WTC11 (cell line): ENCODE results near the gene TUBB4B. TPM values are rescaled to one million over a fixed set of nuclear protein-coding genes. Genes with fewer than 3 reads are reported as not detected.
"Not testable (repeated sequence)": the region's sequence is repeated elsewhere in the genome, so short reads cannot be mapped to it uniquely, and the experiment has no call there.

ENCODE experiments used
- ATAC-seq: fragments of 200-7000 bp; cut with Tn5 transposase; 2 replicates; pipeline ENCODE4 v1.10.0; 2021; ENCODE audit warnings: mild to moderate bottlenecking, moderate library complexity
- CTCF ChIA-PET: fragments of 300-600 bp; sonication (Branson Sonifier 250); formaldehyde crosslinking; loops from one replicate; lab custom pipeline; 2021; ENCODE audit warnings: antibody characterized with exemption; lab: Charles Lee
- POLR2A ChIA-PET: fragments of 350-600 bp; sonication (Branson Sonifier 250); formaldehyde crosslinking; loops from one replicate; lab custom pipeline; 2021; ENCODE audit warnings: antibody characterized with exemption; lab: Charles Lee
- DNase-seq: peaks from one replicate; pipeline ENCODE4 v3.0.0; 2021; ENCODE audit warnings: low spot score
- H3K27ac Mint-ChIP-seq: 2 replicates; pipeline ENCODE4 v1.8.0; 2021; ENCODE audit warnings: mixed read lengths
- H3K27me3 Mint-ChIP-seq: 2 replicates; pipeline ENCODE4 v1.8.0; 2021; ENCODE audit warnings: low read depth, mild to moderate bottlenecking, moderate library complexity, mixed read lengths
- H3K36me3 Mint-ChIP-seq: 2 replicates; pipeline ENCODE4 v1.8.0; 2021; ENCODE audit warnings: mixed read lengths
- H3K4me1 Mint-ChIP-seq: 2 replicates; pipeline ENCODE4 v1.8.0; 2022; ENCODE audit warnings: mixed read lengths
- H3K4me3 Mint-ChIP-seq: 2 replicates; pipeline ENCODE4 v1.8.0; 2021; ENCODE audit warnings: mild to moderate bottlenecking, moderate library complexity, mixed read lengths
- H3K9me3 Mint-ChIP-seq: 2 replicates; pipeline ENCODE4 v1.8.0; 2021; ENCODE audit warnings: mixed read lengths
- AFF4 ChIP-seq: sonication (generic); formaldehyde crosslinking; IDR thresholded peaks from 2 replicates; pipeline ENCODE4 v1.8.1; 2023; ENCODE audit warnings: mild to moderate bottlenecking, missing genetic modification reagents, borderline replicate concordance
- CBFB ChIP-seq: sonication (generic); formaldehyde crosslinking; IDR thresholded peaks from 2 replicates; pipeline ENCODE4 v1.8.1; 2022; ENCODE audit warnings: mild to moderate bottlenecking, low read depth, missing genetic modification reagents
- CTCF ChIP-seq: fragments of 200-600 bp; IDR thresholded peaks from 2 replicates; pipeline ENCODE4 v1.8.0; 2022; ENCODE audit warnings: antibody characterized with exemption
- E2F1 ChIP-seq: sonication (generic); formaldehyde crosslinking; IDR thresholded peaks from 2 replicates; pipeline ENCODE4 v1.8.0; 2022; ENCODE audit warnings: mild to moderate bottlenecking, missing genetic modification reagents
- E2F4 ChIP-seq: sonication (generic); formaldehyde crosslinking; IDR thresholded peaks from 2 replicates; pipeline ENCODE4 v1.8.1; 2022; ENCODE audit warnings: low read depth, mild to moderate bottlenecking, moderate library complexity, missing genetic modification reagents, borderline replicate concordance
- FOXP1 ChIP-seq: sonication (generic); formaldehyde crosslinking; IDR thresholded peaks from 2 replicates; pipeline ENCODE4 v1.8.0; 2022; ENCODE audit warnings: missing genetic modification reagents, mild to moderate bottlenecking, moderate library complexity, borderline replicate concordance
- HMGXB4 ChIP-seq: sonication (generic); formaldehyde crosslinking; IDR thresholded peaks from 2 replicates; pipeline ENCODE4 v1.8.1; 2023; ENCODE audit warnings: mild to moderate bottlenecking, moderate library complexity, missing genetic modification reagents
- MLX ChIP-seq: sonication (generic); formaldehyde crosslinking; IDR thresholded peaks from 2 replicates; pipeline ENCODE4 v1.8.1; 2023; ENCODE audit warnings: mild to moderate bottlenecking, missing genetic modification reagents, moderate library complexity
- NFYB ChIP-seq: sonication (generic); formaldehyde crosslinking; conservative IDR thresholded peaks from 2 replicates; pipeline ENCODE4 v1.8.0; 2022; ENCODE audit warnings: low read depth, missing genetic modification reagents
- NR3C1 ChIP-seq: sonication (generic); formaldehyde crosslinking; conservative IDR thresholded peaks from 2 replicates; pipeline ENCODE4 v1.8.1; 2023; ENCODE audit warnings: low read depth, mild to moderate bottlenecking, missing genetic modification reagents
- SP1 ChIP-seq: sonication (generic); formaldehyde crosslinking; conservative IDR thresholded peaks from 2 replicates; pipeline ENCODE4 v1.8.1; 2022; ENCODE audit warnings: missing genetic modification reagents
- ZNF232 ChIP-seq: sonication (generic); formaldehyde crosslinking; IDR thresholded peaks from 2 replicates; pipeline ENCODE4 v1.8.0; 2022; ENCODE audit warnings: mild to moderate bottlenecking, missing genetic modification reagents
- ZNF263 ChIP-seq: sonication (generic); formaldehyde crosslinking; IDR thresholded peaks from 2 replicates; pipeline ENCODE4 v1.8.1; 2022; ENCODE audit warnings: low read depth, mild to moderate bottlenecking, moderate library complexity, missing genetic modification reagents
- total RNA-seq: library from RNA; stranded (reverse); gene quantifications from 3 replicates; pipeline ENCODE4 v1.2.3, GENCODE V29; 2021

TUBB4B gene
- total RNA-seq, 1 experiment from 2014 or later: 375 TPM

- no peak overlapping the region for H3K27ac Mint-ChIP-seq
- H3K27me3 Mint-ChIP-seq: peaks cover 7% of the 10 kb centered on the region; the same call in 1 of the 2 replicates
- peaks cover 5% of the 10 kb centered on the region for H3K4me1 Mint-ChIP-seq
- no peaks in the 10 kb centered on the region for H3K9me3 Mint-ChIP-seq
- H3K4me3 Mint-ChIP-seq: peak overlapping the region; percentile 83
- POLR2A ChIA-PET: interaction anchor here (1.5 kb wide), 1 partner anchor 16 kb away, joined by 8 read pairs; the partner anchor contains the start of gene TUBB4B
- TF ChIP-seq HMGXB4 (CRISPR knock-in tag): 0 out of 2 replicates have a peak, but pooled peaks have one; percentile 13
- TF ChIP-seq SP1 (CRISPR knock-in tag): no peak
- no peak for TF ChIP-seq MLX (CRISPR knock-in tag)
- peaks cover 16% of the 10 kb centered on the region for H3K36me3 Mint-ChIP-seq
- CTCF ChIA-PET: interaction anchor here (0.7 to 1.6 kb wide), 4 partner anchors 12 to 40 kb away, joined by 3 to 10 read pairs (median 7); partner anchors contain the start of gene TOR4A
- no peak for DNase-seq
- no peak for ATAC-seq
These were observed 15.3 kb downstream of the TUBB4B start for GRCh38 chr9:137256362-137256761.

- H3K27ac Mint-ChIP-seq: no peak overlapping the region
These were observed 15.8 kb downstream of the TUBB4B start for GRCh38 chr9:137256856-137257255.

GRCh38 chr9:137262173-137262908, 21.3 kb downstream of the TUBB4B start:
- POLR2A ChIA-PET: interaction anchor here (0.6 kb wide), 1 partner anchor 71 kb away, joined by 3 read pairs; no protein-coding TSS in a partner anchor
- not testable (repeated sequence) for H3K27ac Mint-ChIP-seq, H3K27me3 Mint-ChIP-seq, ATAC-seq, H3K4me3 Mint-ChIP-seq, DNase-seq, H3K4me1 Mint-ChIP-seq, H3K9me3 Mint-ChIP-seq
- peak; percentile 49 for TF ChIP-seq CTCF
- CTCF ChIA-PET: interaction anchor here (0.6 to 3.7 kb wide), 12 partner anchors 9 to 142 kb away, joined by 3 to 18 read pairs (median 4); partner anchors contain the start of genes NRARP and TUBB4B
- H3K36me3 Mint-ChIP-seq: peaks cover 10% of the 10 kb centered on the region

More at GRCh38 chr9:137256856-137257255, 15.8 kb downstream of the TUBB4B start:
- H3K36me3 Mint-ChIP-seq: peaks cover 16% of the 10 kb centered on the region
- no peak for ATAC-seq
- POLR2A ChIA-PET: interaction anchor here (0.6 kb wide), 1 partner anchor 21 kb away, joined by 3 read pairs; no protein-coding TSS in a partner anchor
- DNase-seq: no peak
- peak overlapping the region; percentile 83 for H3K4me3 Mint-ChIP-seq
- CTCF ChIA-PET: interaction anchor here (0.6 to 1.6 kb wide), 5 partner anchors 12 to 150 kb away, joined by 3 to 10 read pairs (median 7); partner anchors contain the start of gene TOR4A
- peaks cover 8% of the 10 kb centered on the region for H3K4me1 Mint-ChIP-seq
- TF ChIP-seq FOXP1 (CRISPR knock-in tag): no peak
- no peaks in the 10 kb centered on the region for H3K9me3 Mint-ChIP-seq
- H3K27me3 Mint-ChIP-seq: peaks cover 7% of the 10 kb centered on the region; the same call in 1 of the 2 replicates

GRCh38 chr9:137262909-137263285, 21.8 kb downstream of the TUBB4B start:
- H3K9me3 Mint-ChIP-seq: no peaks in the 10 kb centered on the region
- H3K36me3 Mint-ChIP-seq: peaks cover 14% of the 10 kb centered on the region
- CTCF ChIA-PET: interaction anchor here (1.1 to 3.7 kb wide), 8 partner anchors 9 to 141 kb away, joined by 3 to 18 read pairs (median 4); no protein-coding TSS in a partner anchor
- H3K4me1 Mint-ChIP-seq: peaks cover 3% of the 10 kb centered on the region; the same call in 1 of the 2 replicates
- H3K27ac Mint-ChIP-seq: no peak overlapping the region
- ATAC-seq (no peak), DNase-seq (no peak)
- H3K27me3 Mint-ChIP-seq: no peaks in the 10 kb centered on the region
- no peak overlapping the region for H3K4me3 Mint-ChIP-seq
- POLR2A ChIA-PET: no interaction called here
- TF ChIP-seq CBFB (CRISPR knock-in tag): no peak
- TF ChIP-seq E2F4 (CRISPR knock-in tag): no peak
- TF ChIP-seq NR3C1: no peak
- TF ChIP-seq SP1 (CRISPR knock-in tag): no peak
- TF ChIP-seq ZNF263: no peak
- no peak for TF ChIP-seq AFF4 (CRISPR knock-in tag)
- no peak for TF ChIP-seq ZNF232 (CRISPR knock-in tag)
- TF ChIP-seq E2F1: no peak
- TF ChIP-seq NFYB (CRISPR knock-in tag): no peak
